NT2/D1 (cell line): ENCODE data around the gene MAPK11.

Source experiments
- SUZ12 ChIP-seq: IDR thresholded peaks from 2 replicates; pipeline ENCODE4 v1.6.1; 2011; ENCODE audit not compliant: insufficient read length, insufficient read depth; ENCODE audit errors: extremely low read depth
- YY1 ChIP-seq: IDR thresholded peaks from 2 replicates; pipeline ENCODE4 v1.6.1; 2011; ENCODE audit not compliant: insufficient read length, insufficient read depth
- ZNF274 ChIP-seq: IDR thresholded peaks from 2 replicates; pipeline ENCODE4 v1.6.1; 2011; ENCODE audit warnings: mild to moderate bottlenecking, low read depth, low read length

DNA sequence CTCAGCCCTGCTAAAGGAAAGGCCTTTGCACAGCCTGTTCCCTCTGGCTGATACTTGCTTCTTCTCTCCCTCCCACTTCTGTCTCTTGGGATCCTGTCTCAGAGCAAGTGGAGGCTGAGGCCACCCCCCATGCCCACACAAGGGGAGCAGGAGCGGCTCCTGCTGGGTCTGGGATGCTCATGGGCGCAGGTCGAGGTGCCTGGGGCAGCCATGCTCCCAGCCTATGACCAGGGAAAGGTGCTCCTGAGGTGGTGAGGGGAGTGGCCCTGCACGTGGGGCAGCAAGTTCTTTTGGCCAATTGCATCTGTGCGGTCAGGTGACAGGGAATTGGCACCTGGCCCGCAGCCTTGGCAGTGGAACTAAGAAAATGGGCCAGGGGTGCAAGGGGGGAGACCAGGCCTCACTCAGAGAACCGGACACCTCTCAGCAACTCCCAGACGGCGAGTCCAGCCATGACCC lies 1.5 kb downstream of the MAPK11 start:
- TF ChIP-seq ZNF274 (no peak), YY1 (no peak), SUZ12 (no peak)
